Measurements from ENCODE around the gene PYY.

GRCh38 chr17:43914451-43914850 lies 39.3 kb downstream of the PYY start:
- TF ChIP-seq POLR2A (IDR thresholded peaks at IDR 0.05) (no peak), CTCF (IDR thresholded peaks at IDR 0.05) (no peak), POLR2AphosphoS5 (IDR thresholded peaks at IDR 0.05) (no peak), EP300 (IDR thresholded peaks at IDR 0.05) (no peak)

Data from suprapubic skin (tissue), 4 donors.